BLaER1 (cell line): ENCODE data around the gene CCSER2.
A peak's percentile ranks its signal among the peaks of the same experiment; 100 is the strongest.
"Not testable (repeated sequence)": the region's sequence is repeated elsewhere in the genome, so short reads cannot be mapped to it uniquely, and the experiment has no call there.

Source experiments
- H3K27ac ChIP-seq: shearing (Covaris generic); formaldehyde crosslinking; 2 replicates; pipeline ENCODE4 v1.8.1; 2022
- H3K27me3 ChIP-seq: shearing (Covaris generic); formaldehyde crosslinking; 2 replicates; pipeline ENCODE4 v1.8.1; 2022
- H3K36me3 ChIP-seq: shearing (Covaris generic); formaldehyde crosslinking; 2 replicates; pipeline ENCODE4 v1.8.1; 2022
- H3K4me1 ChIP-seq: shearing (Covaris generic); formaldehyde crosslinking; 2 replicates; pipeline ENCODE4 v1.8.1; 2022
- H3K4me2 ChIP-seq: shearing (Covaris generic); formaldehyde crosslinking; 2 replicates; pipeline ENCODE4 v1.8.1; 2022
- H3K4me3 ChIP-seq: shearing (Covaris generic); formaldehyde crosslinking; 2 replicates; pipeline ENCODE4 v1.8.1; 2022
- H3K9ac ChIP-seq: shearing (Covaris generic); formaldehyde crosslinking; 2 replicates; pipeline ENCODE4 v1.8.1; 2022
- H3K9me3 ChIP-seq: shearing (Covaris generic); formaldehyde crosslinking; 2 replicates; pipeline ENCODE4 v1.8.1; 2022
- H4K20me1 ChIP-seq: shearing (Covaris generic); formaldehyde crosslinking; 2 replicates; pipeline ENCODE4 v1.8.1; 2022
- Cebpa-rat ChIP-seq: shearing (Covaris generic); IDR thresholded peaks from 2 replicates; pipeline ENCODE4 v1.8.1; 2022

Gene CCSER2, protein sequence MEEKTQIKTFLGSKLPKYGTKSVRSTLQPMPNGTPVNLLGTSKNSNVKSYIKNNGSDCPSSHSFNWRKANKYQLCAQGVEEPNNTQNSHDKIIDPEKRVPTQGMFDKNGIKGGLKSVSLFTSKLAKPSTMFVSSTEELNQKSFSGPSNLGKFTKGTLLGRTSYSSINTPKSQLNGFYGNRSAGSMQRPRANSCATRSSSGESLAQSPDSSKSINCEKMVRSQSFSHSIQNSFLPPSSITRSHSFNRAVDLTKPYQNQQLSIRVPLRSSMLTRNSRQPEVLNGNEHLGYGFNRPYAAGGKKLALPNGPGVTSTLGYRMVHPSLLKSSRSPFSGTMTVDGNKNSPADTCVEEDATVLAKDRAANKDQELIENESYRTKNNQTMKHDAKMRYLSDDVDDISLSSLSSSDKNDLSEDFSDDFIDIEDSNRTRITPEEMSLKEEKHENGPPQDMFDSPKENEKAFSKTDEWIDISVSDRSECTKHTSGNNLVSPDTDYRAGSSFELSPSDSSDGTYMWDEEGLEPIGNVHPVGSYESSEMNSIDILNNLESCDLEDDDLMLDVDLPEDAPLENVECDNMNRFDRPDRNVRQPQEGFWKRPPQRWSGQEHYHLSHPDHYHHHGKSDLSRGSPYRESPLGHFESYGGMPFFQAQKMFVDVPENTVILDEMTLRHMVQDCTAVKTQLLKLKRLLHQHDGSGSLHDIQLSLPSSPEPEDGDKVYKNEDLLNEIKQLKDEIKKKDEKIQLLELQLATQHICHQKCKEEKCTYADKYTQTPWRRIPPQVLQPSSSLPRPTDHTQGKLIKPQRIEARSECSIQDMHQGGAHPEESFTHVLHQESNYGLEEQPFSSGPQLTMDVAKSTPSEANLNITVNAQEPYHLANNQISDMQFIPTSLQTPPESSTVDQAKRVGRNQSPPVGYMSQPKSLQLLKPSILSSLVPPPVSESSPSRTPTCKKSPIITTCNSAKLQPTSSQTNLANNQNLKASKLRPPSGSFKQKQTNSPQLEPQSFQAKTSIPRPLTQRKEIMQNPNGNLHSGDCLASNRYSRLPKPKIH

DNA sequence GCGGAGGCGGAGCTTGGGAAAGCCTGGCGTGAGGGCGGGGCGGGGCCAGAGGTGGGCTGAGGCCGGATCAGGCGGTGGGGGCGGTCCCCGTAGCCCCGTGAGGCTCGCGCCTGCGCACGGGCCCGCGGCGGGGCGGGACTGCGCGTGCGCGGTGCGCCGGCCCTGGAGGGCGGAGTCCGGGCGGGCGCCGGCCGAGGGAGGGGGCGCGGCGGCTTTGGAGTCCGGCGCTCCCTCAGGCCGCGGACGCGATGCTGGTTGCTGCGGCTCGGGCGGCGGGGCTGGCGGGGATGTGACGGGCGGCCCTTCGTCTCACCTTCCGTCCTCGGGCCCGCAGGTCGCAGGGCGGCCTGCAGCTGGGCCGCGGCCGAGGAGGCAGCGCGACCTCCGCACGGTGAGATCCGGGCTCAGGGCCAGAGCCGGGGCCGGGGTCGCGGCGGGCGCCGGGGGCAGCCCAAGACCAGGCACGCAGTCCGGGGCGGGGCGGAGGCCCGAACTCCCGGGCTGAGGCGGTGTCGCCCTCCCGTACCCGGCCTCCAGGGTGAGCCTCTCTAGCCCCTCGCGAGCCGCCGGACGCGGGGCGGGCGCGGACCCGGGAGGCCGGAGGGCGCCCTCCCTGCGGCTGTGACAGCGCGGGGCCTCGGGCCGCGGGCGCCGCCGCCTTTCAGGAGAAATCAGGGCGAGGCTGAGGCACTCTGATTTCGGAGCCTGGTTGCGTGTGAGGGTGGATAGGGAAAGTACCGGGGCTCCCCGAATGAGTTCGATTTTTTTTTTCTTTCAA is at the start of gene CCSER2:
TSS of gene CCSER2 (plus strand) at position 172 of the 778 bp plus-strand sequence. CDS start 42,464 bp downstream, outside the sequence.
- Histone ChIP-seq H3K27ac (peak within 1 kb of the TSS; percentile 82), H3K9ac (peak within 1 kb of the TSS; percentile 84), H4K20me1 (peaks cover 34% of the 10 kb centered on the region), H3K4me1 (peaks cover 34% of the 10 kb centered on the region), H3K36me3 (no peaks in the 10 kb centered on the region), H3K9me3 (no peaks in the 10 kb centered on the region), H3K27me3 (no peaks in the 10 kb centered on the region), H3K4me3 (peak within 1 kb of the TSS; percentile 90), H3K4me2 (peak within 1 kb of the TSS; percentile 66)
- no peak for TF ChIP-seq Cebpa-rat

DNA sequence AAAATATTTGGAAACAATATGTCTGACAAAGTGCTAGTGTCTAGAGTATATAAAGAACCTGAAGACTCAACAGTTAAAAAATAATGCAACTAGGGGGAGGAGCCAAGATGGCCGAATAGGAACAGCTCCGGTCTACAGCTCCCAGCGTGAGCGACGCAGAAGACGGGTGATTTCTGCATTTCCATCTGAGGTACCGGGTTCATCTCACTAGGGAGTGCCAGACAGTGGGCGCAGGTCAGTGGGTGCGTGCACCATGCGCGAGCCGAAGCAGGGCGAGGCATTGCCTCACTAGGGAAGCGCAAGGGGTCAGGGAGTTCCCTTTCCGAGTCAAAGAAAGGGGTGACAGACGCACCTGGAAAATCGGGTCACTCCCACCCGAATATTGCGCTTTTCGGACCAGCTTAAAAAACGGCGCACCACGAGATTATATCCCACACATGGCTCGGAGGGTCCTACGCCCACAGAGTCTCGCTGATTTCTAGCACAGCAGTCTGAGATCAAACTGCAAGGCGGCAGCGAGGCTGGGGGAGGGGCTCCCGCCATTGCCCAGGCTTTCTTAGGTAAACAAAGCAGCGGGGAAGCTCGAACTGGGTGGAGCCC is 48.4 kb upstream of the CCSER2 start:
- not testable (repeated sequence) for H3K27ac ChIP-seq, H3K27me3 ChIP-seq, H3K4me1 ChIP-seq, H3K36me3 ChIP-seq, H3K9me3 ChIP-seq, H4K20me1 ChIP-seq, H3K9ac ChIP-seq, H3K4me3 ChIP-seq, H3K4me2 ChIP-seq

DNA sequence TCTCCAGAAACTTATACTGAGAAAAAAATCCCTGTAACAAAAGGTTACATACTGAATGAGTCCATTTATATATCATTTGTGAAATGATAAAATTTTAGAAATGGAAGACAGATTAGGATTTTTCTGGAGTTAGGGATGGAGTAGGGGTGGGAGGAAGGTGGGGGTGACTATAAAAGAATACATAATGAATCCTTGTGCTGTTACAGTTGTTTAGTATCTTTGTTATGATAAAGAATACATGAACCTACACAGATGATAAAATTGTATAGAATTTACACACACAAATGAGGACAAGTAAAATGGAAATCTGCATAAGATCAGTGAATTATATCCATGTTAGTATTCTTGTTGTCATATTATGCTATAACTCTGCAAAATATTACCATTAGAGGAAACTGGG is 41.7 kb upstream of the CCSER2 start:
- H4K20me1 ChIP-seq = no peaks in the 10 kb centered on the region
- no peaks in the 10 kb centered on the region for H3K9me3 ChIP-seq
- no peak overlapping the region for H3K9ac ChIP-seq
- H3K4me3 ChIP-seq = no peak overlapping the region
- H3K4me2 ChIP-seq = no peak overlapping the region
- H3K36me3 ChIP-seq = no peaks in the 10 kb centered on the region
- H3K27ac ChIP-seq = no peak overlapping the region
- no peak for TF ChIP-seq Cebpa-rat
- H3K4me1 ChIP-seq = no peaks in the 10 kb centered on the region
- H3K27me3 ChIP-seq = peaks cover 27% of the 10 kb centered on the region; the same call in 1 of the 2 replicates

DNA sequence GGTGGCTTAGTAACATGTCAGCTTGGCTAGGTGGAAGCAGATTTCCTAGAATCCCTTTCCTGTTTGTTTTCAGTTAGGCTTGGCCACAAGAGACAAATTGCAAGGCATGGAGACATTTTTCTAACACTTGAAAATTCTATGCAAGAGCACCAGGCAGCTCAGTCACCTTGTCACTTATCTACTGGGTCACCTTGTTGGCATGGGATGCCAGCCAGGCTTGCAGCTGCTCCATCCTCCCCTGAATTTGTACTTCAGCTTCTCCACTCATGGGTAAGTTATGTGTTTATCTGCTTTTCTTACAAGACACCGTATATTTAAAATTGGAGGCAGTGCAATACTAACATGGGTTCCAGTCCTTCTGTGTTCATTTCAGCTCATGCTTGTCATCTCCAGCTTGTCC is 40.2 kb upstream of the CCSER2 start:
- Histone ChIP-seq H3K9me3 (no peaks in the 10 kb centered on the region), H3K36me3 (no peaks in the 10 kb centered on the region), H3K9ac (no peak overlapping the region), H3K4me1 (no peaks in the 10 kb centered on the region), H3K4me3 (no peak overlapping the region), H3K27me3 (peaks cover 27% of the 10 kb centered on the region; the same call in 1 of the 2 replicates), H3K4me2 (no peak overlapping the region), H3K27ac (no peak overlapping the region), H4K20me1 (no peaks in the 10 kb centered on the region)
- TF ChIP-seq Cebpa-rat = no peak

DNA sequence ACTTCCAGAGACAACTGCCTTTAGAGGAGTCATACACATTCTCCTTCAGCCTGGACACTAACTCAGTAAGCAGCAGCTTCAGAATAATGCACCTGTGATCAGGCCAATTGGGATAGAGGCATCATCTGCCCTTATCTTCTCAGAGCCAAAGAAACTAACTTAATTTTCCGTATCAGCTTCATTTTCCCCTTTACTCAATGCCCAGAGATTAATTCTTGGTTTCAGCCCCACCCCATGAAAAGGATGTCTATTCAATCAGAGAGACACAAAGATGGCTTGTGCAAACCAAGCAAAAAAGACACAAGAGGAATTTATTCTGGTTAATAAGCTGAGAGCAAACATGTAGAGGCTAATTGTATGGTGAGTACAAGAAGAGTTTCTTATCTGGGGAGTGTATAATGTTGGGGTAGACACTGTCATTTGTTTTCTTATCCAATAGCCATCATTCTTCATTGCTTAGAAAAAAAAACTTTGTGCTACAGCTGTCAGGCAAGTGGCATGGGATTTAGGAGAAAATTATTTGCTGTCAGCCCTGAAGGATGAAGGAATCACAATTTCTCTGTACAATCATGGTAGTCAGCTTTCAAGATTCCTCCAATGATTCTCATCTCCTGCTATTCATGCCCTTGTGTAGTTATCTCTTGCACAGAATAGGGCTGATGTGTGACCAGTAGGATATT is 38.7 kb upstream of the CCSER2 start:
- Histone ChIP-seq H3K4me2 (no peak overlapping the region), H3K9me3 (no peaks in the 10 kb centered on the region), H4K20me1 (no peaks in the 10 kb centered on the region), H3K27me3 (peaks cover 27% of the 10 kb centered on the region; the same call in 1 of the 2 replicates), H3K9ac (no peak overlapping the region), H3K36me3 (no peaks in the 10 kb centered on the region), H3K4me3 (no peak overlapping the region), H3K27ac (no peak overlapping the region), H3K4me1 (no peaks in the 10 kb centered on the region)
- no peak for TF ChIP-seq Cebpa-rat

DNA sequence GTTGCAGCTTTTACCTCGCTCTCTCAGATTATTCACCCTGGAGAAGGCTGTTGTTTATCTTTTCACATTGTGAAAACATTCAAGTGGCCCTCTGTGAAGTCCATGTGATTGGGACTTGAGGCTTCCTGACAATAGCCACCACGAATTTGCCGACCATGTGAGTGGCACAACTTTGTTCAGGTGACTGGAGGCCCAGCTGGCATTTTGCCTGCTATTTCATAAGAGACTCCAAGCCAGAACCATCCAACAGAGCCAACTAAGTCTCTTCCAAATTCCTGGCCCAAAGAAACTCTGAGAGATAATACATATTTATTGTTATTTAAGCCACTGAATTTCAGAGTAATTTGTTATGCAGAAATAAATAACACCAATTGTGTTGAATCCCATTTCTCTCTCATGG is 38.2 kb upstream of the CCSER2 start:
- no peak for TF ChIP-seq Cebpa-rat
- Histone ChIP-seq H4K20me1 (no peaks in the 10 kb centered on the region), H3K27ac (no peak overlapping the region), H3K9me3 (no peaks in the 10 kb centered on the region), H3K4me2 (no peak overlapping the region), H3K27me3 (peaks cover 27% of the 10 kb centered on the region; the same call in 1 of the 2 replicates), H3K4me3 (no peak overlapping the region), H3K4me1 (no peaks in the 10 kb centered on the region), H3K36me3 (no peaks in the 10 kb centered on the region), H3K9ac (no peak overlapping the region)

DNA sequence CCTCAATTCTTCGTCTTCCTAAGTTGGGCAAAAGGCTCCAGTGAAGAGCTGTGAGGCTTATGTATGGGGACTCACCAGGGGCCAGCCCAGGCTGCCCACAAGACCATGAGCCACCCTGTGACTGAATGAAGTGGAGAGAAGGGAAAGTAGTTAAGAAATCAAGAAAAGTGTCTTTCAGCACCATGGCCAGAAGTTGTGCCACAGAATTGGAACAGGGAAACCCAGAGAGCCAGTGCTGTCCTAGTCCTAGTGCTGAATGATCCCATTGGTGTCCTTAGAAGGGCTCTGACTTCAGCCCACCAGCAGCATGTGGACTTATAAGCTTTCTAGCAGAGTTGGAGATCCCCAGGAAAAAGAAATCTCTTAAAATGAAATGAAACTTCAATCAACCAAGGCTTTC is 37.0 kb upstream of the CCSER2 start:
- no peaks in the 10 kb centered on the region for H3K4me1 ChIP-seq
- TF ChIP-seq Cebpa-rat = no peak

DNA sequence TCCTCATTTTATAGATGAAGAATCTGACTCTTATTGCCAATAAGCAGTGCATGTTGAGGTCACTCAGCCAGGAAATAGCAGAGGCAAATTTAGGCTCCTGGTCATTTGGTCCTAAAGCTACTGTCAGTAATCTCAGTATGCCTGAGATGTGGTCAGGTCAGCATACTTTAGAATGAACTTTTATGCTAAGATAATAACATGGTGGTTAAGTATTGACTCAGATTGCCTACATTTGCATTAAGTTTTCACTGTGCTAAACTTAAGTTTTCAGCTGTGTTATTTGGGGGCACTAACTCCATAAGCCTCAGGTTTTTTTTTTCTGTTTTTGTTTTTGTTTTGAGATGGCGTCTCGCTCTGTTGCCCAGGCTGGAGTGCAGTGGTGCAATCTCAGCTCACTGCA is 35.9 kb upstream of the CCSER2 start:
- H3K9me3 ChIP-seq = no peaks in the 10 kb centered on the region
- H3K27ac ChIP-seq = no peak overlapping the region
- H3K4me1 ChIP-seq = no peaks in the 10 kb centered on the region
- no peak overlapping the region for H3K9ac ChIP-seq
- H3K27me3 ChIP-seq = peaks cover 26% of the 10 kb centered on the region; the same call in 1 of the 2 replicates
- H3K4me2 ChIP-seq = no peak overlapping the region
- TF ChIP-seq Cebpa-rat = no peak
- H4K20me1 ChIP-seq = no peaks in the 10 kb centered on the region
- no peaks in the 10 kb centered on the region for H3K36me3 ChIP-seq
- H3K4me3 ChIP-seq = no peak overlapping the region

More for the DNA sequence above, 37.0 kb upstream of the CCSER2 start:
- H4K20me1 ChIP-seq = no peaks in the 10 kb centered on the region
- no peak overlapping the region for H3K27ac ChIP-seq
- no peaks in the 10 kb centered on the region for H3K9me3 ChIP-seq
- H3K4me3 ChIP-seq = no peak overlapping the region
- no peak overlapping the region for H3K9ac ChIP-seq
- peaks cover 27% of the 10 kb centered on the region; the same call in 1 of the 2 replicates for H3K27me3 ChIP-seq
- no peak overlapping the region for H3K4me2 ChIP-seq
- H3K36me3 ChIP-seq = no peaks in the 10 kb centered on the region
